ENCODE data around the gene UIMC1. TPM values are rescaled to one million over a fixed set of nuclear protein-coding genes. Genes with fewer than 3 reads are reported as not detected.

UIMC1 gene
- polyA plus RNA-seq, 1 donor (not counting 4 experiments of a cell fraction or from before 2014, with no cell fraction given): 29.0 TPM

DNA sequence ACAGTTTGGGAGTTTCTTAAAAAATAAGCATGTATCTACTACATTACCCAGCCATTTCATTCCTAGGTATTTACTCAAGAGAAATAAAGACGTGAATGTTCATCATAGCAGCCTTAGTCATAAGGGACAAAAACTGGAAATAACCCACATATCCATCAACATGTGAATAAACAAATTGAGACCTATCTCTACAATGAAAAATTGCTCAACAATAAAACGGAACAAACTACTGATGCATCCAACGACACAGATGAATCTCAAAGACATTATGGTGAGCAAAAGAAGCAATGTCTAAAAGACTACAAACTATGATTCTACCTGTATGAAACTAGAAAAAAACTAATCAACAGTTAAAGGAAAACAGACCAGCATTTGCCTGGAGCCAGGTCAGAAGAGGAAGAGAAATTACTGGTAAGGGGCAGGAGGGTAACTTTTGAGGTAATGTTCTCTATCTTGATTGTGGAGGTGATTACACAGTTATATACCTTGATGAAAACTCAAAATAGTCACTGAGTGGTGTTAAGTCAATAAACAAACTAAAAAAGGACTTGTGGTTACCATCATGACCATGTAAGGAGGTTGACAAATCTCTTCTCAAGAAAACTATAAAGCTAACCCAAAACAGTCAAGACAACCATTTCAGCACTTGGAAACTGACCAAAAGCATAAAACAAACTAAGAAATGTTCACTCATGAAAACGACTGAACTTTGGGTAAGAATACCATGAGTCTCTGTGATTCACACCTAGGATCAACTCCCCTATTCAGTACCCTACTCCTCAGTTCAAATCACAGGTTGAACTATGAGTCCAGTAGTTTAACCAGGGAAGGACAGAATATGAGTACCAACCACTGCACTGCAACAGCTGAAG, 10.4 kb downstream of the UIMC1 start:
- Histone ChIP-seq H3K36me3 (ENCODE audit: control insufficient read depth in 2 of 2, extremely low read depth in 1 of 2, insufficient read depth in 2 of 2, low read length in 2 of 2) (no peaks in the 10 kb centered on the region), H3K27ac (ENCODE audit: control insufficient read depth, insufficient read depth, low read length) (peak overlapping the region; percentile 38), H3K9me3 (ENCODE audit: control insufficient read depth, low read depth, low read length) (no peaks in the 10 kb centered on the region), H3K4me3 (ENCODE audit: control insufficient read depth in 2 of 3, extremely low read depth in 1 of 3, insufficient read depth in 2 of 3, low read depth in 1 of 3, low read length in 3 of 3) (no peak overlapping the region), H4K20me1 (ENCODE audit: control insufficient read depth, extremely low read depth, insufficient read depth, low read length) (peaks cover 25% of the 10 kb centered on the region), H3K27me3 (ENCODE audit: control insufficient read depth, extremely low read depth, insufficient read depth, low read length) (no peaks in the 10 kb centered on the region), H3K9ac (ENCODE audit: control insufficient read depth, extremely low read depth, insufficient read depth, low read length) (no peak overlapping the region), H2AFZ (ENCODE audit: control insufficient read depth, low read length) (no peak overlapping the region), H3K9me1 (ENCODE audit: control insufficient read depth, extremely low read depth, insufficient read depth, low read length) (no peaks in the 10 kb centered on the region), H3K4me1 (ENCODE audit: control insufficient read depth, extremely low read depth, insufficient read depth, low read length) (peaks cover 12% of the 10 kb centered on the region), H3K79me2 (ENCODE audit: control insufficient read depth, insufficient read depth, low read length) (peaks cover 98% of the 10 kb centered on the region), H3K4me2 (ENCODE audit: control insufficient read depth, extremely low read depth, insufficient read depth, low read depth, low read length) (no peak overlapping the region)
- FAIRE-seq (no peak), DNase-seq (ENCODE audit: low read depth, low spot score) (no peak)
- no peak for TF ChIP-seq EZH2 (IDR thresholded peaks at IDR 0.05; ENCODE audit: low read length)
- dilution Hi-C loops (cut with MboI; ENCODE audit: extremely low pct_ligation_motif_present, low sequenced_read_pairs): no loop called here

DNA sequence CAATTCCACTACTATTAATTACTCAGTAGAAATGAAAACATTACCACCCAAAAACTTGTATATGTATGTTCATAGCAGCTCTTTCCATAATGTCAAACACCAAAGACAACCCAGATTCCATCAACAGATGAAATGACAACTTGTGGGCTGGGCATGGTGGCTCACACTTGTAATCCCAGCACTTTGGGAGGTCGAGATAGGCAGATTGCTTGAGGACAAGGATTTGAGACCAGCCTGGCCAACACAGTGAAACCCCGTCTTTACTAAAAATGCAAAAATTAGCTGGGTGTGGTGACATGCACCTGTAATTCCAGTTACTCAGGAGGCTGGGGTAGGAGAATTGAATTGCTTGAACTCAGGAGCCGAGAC, 11.5 kb downstream of the UIMC1 start:
- Histone ChIP-seq H3K4me1 (ENCODE audit: control insufficient read depth, extremely low read depth, insufficient read depth, low read length) (peaks cover 12% of the 10 kb centered on the region), H3K4me2 (ENCODE audit: control insufficient read depth, extremely low read depth, insufficient read depth, low read depth, low read length) (no peak overlapping the region), H3K9me3 (ENCODE audit: control insufficient read depth, low read depth, low read length) (no peaks in the 10 kb centered on the region), H3K36me3 (ENCODE audit: control insufficient read depth in 2 of 2, extremely low read depth in 1 of 2, insufficient read depth in 2 of 2, low read length in 2 of 2) (no peaks in the 10 kb centered on the region), H3K27me3 (ENCODE audit: control insufficient read depth, extremely low read depth, insufficient read depth, low read length) (no peaks in the 10 kb centered on the region), H3K4me3 (ENCODE audit: control insufficient read depth in 2 of 3, extremely low read depth in 1 of 3, insufficient read depth in 2 of 3, low read depth in 1 of 3, low read length in 3 of 3) (no peak overlapping the region), H2AFZ (ENCODE audit: control insufficient read depth, low read length) (no peak overlapping the region), H4K20me1 (ENCODE audit: control insufficient read depth, extremely low read depth, insufficient read depth, low read length) (peaks cover 25% of the 10 kb centered on the region), H3K79me2 (ENCODE audit: control insufficient read depth, insufficient read depth, low read length) (peaks cover 96% of the 10 kb centered on the region), H3K27ac (ENCODE audit: control insufficient read depth, insufficient read depth, low read length) (peak overlapping the region; percentile 36), H3K9ac (ENCODE audit: control insufficient read depth, extremely low read depth, insufficient read depth, low read length) (no peak overlapping the region), H3K9me1 (ENCODE audit: control insufficient read depth, extremely low read depth, insufficient read depth, low read length) (no peaks in the 10 kb centered on the region)
- TF ChIP-seq CTCF (optimal IDR thresholded peaks at IDR 0.05 in 1 of 3, IDR thresholded peaks at IDR 0.05 in 1 of 3, conservative IDR thresholded peaks at IDR 0.05 in 1 of 3; ENCODE audit: extremely low read depth in 1 of 3, insufficient read depth in 2 of 3, low read length in 3 of 3) (no peak), EZH2 (IDR thresholded peaks at IDR 0.05; ENCODE audit: low read length) (no peak)
- no peak for FAIRE-seq
- dilution Hi-C loops (cut with MboI; ENCODE audit: extremely low pct_ligation_motif_present, low sequenced_read_pairs): no loop called here
- DNase-seq (ENCODE audit: low read depth, low spot score): no peak
